ENCODE results near the gene PRKCE.

GRCh38 chr2:45825001-45825651, 173.7 kb downstream of the PRKCE start:
- TF ChIP-seq POLR2A (IDR thresholded peaks at IDR 0.05; ENCODE audit: low read depth, low read length), result no peak
- no peak for TF ChIP-seq POLR2AphosphoS5 (IDR thresholded peaks at IDR 0.05; ENCODE audit: low read depth, low read length)
